Body of pancreas (tissue), 4 donors: Measurements from ENCODE around the gene NVL.

Experiments
- CTCF ChIP-seq, 7 experiments: fragments of 450-650 bp in 4 of 7; fragments of 200-600 bp in 3 of 7; sonication (generic) in 3 of 7; IDR thresholded peaks; one replicate each; pipeline ENCODE4 v1.5.1; 2016 to 2019; ENCODE audit warnings: antibody characterized with exemption in 7 of 7
- POLR2A ChIP-seq, 3 donors: fragments of 450-650 bp; IDR thresholded peaks; one replicate each; pipeline ENCODE4 v1.6.1; 2016; ENCODE audit warnings: antibody characterized with exemption in 3 of 3, mild to moderate bottlenecking in 2 of 3

DNA sequence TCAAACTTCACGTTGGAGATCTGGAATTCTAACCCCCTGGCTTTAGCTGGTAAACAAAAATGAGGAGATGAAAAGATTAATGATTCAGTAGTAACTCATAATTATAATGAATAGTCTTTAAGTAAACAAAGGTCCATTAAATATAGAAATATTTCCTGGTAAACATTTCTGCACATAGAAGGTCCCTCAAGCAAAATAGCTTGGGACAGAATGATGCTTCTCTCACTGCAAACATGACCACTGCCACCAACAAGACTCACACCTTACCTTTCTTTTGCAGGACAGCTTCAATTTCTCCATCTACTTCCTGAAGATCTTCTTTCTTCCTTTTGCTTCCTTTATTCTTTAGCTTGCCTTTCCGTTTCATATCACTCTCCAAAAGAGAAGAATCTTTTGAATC, 25.2 kb downstream of the NVL start:
- TF ChIP-seq CTCF (IDR thresholded peaks at IDR 0.05) (no peak), POLR2A (IDR thresholded peaks at IDR 0.05) (no peak)
